ENCODE data around the gene CBS. TPM values are rescaled to one million over a fixed set of nuclear protein-coding genes. Genes with fewer than 3 reads are reported as not detected.
"Not testable (repeated sequence)": the region's sequence is repeated elsewhere in the genome, so short reads cannot be mapped to it uniquely, and the experiment has no call there.

The CBS gene
- polyA plus RNA-seq, 4 donors = 9.4 to 20.6 (median 11.0) TPM

DNA sequence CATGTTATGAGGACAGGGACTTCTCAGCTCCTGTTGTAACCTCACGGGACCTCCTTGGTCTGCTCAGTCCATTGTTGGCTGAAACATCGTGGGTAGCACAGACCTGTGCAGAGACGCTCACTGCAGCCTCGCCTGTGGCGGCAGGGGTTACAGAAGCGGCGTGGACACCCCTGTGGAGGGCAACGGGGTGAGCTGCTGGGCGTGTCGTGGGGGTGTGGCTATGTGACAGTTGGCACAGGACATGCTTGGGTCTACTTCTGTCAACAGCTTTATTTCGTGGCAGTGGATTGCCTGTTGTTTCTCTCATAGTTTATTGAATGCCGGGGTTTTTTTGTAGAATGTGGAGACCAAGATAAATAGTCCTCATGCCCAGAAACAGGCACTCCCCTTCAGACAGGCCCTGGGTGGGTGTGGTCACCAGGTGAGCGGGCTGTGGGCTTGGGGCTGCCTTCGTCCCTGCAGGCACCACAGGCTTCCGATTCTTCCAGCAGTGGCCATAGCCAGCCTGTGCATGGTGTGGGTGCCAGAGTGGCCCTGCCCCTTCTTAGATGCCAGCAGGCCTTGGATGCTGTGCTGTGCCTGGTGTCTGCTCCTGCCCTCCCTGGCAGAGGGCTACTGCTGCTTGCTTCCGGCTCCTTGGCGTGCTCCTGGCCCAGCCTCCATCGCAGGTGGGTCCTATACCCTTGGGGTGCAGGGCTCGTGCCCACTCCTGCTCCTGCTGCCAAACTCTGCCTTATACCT lies 37.5 kb downstream of the CBS start:
- H3K36me3 ChIP-seq (ENCODE audit: control insufficient read depth in 3 of 3, insufficient read depth in 2 of 3, low read depth in 1 of 3, low read length in 3 of 3); FAIRE-seq; H3K9me3 ChIP-seq (ENCODE audit: control insufficient read depth in 2 of 2, insufficient read depth in 1 of 2, low read depth in 1 of 2, low read length in 1 of 2); H3K27me3 ChIP-seq (ENCODE audit: control insufficient read depth in 3 of 3, insufficient read depth in 3 of 3, low read length in 3 of 3); H3K4me1 ChIP-seq (ENCODE audit: control insufficient read depth in 3 of 3, insufficient read depth in 2 of 3, low read depth in 1 of 3, low read length in 2 of 3); H3K4me3 ChIP-seq (ENCODE audit: low read depth in 1 of 3, low read length in 3 of 3); DNase-seq; H3K27ac ChIP-seq (ENCODE audit: low read depth in 1 of 3, low read length in 2 of 3): not testable (repeated sequence)
- WGBS, 3 donors = 55 to 81% (median 70%) methylated on average over 13 to 18 of the region's 19 CpGs

DNA sequence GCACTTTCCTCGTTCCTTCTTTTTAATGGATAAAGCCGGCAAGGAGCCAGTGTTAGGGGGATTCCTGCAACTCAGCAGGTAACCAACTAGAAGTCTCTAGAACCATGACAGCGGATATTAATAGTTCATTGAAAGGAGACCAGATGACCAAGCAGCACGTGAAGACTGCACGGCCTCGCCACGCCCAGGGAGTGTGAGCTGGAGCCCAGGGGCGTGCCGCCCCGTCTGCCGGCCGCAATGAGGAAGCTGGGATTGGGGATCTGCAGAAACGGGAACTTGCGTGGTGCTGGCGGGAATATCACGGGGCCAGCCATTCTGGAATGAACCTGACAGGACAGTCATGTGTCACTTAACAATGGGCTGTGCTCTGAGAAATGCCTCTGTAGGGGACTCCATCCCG lies 38.7 kb downstream of the CBS start:
- not testable (repeated sequence) for H3K9me3 ChIP-seq (ENCODE audit: control insufficient read depth in 2 of 2, insufficient read depth in 1 of 2, low read depth in 1 of 2, low read length in 1 of 2); H3K4me1 ChIP-seq (ENCODE audit: control insufficient read depth in 3 of 3, insufficient read depth in 2 of 3, low read depth in 1 of 3, low read length in 2 of 3); H3K4me3 ChIP-seq (ENCODE audit: low read depth in 1 of 3, low read length in 3 of 3); H3K27ac ChIP-seq (ENCODE audit: low read depth in 1 of 3, low read length in 2 of 3); FAIRE-seq; H3K27me3 ChIP-seq (ENCODE audit: control insufficient read depth in 3 of 3, insufficient read depth in 3 of 3, low read length in 3 of 3); DNase-seq
- H3K36me3 ChIP-seq (ENCODE audit: control insufficient read depth in 3 of 3, insufficient read depth in 2 of 3, low read depth in 1 of 3, low read length in 3 of 3) = peaks cover 0 to 19% (median 0%) of the 10 kb centered on the region in 3 donors
- 19 to 64% (median 62%) methylated on average over 7 to 11 of the region's 17 CpGs for WGBS, 3 donors

DNA sequence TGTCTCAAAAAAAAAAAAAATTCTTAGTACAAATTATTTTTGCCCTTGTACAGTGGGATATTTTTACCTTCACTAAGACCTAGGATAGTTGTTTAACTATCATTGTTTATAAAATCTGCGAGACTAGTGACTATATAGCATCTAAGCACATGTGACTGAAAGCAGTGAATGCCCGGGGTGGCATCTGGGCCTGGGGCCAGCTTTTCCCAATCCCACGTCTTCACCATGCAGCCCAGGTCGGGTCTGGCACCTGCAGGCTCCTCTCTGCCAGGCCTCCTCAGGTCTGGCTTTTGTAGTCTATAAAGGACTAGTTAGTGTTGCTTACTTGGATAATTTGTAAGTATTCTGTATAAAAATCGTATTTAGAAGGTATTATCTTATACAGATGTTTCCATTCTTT lies 40.8 kb downstream of the CBS start:
- no peaks in the 10 kb centered on the region for H3K4me1 ChIP-seq (ENCODE audit: control insufficient read depth in 3 of 3, insufficient read depth in 2 of 3, low read depth in 1 of 3, low read length in 2 of 3)
- peaks cover 2 to 28% (median 5%) of the 10 kb centered on the region in 3 donors for H3K36me3 ChIP-seq (ENCODE audit: control insufficient read depth in 3 of 3, insufficient read depth in 2 of 3, low read depth in 1 of 3, low read length in 3 of 3)
- DNase-seq (no peak), FAIRE-seq (no peak)
- H3K27ac ChIP-seq (ENCODE audit: low read depth in 1 of 3, low read length in 2 of 3) = no peak overlapping the region
- 77 to 85% (median 84%) methylated on average over 5 of the region's 5 CpGs for WGBS, 3 donors
- H3K9me3 ChIP-seq (ENCODE audit: control insufficient read depth in 2 of 2, insufficient read depth in 1 of 2, low read depth in 1 of 2, low read length in 1 of 2) = no peaks in the 10 kb centered on the region
- H3K27me3 ChIP-seq (ENCODE audit: control insufficient read depth in 3 of 3, insufficient read depth in 3 of 3, low read length in 3 of 3) = no peaks in the 10 kb centered on the region
- H3K4me3 ChIP-seq (ENCODE audit: low read depth in 1 of 3, low read length in 3 of 3) = no peak overlapping the region

DNA sequence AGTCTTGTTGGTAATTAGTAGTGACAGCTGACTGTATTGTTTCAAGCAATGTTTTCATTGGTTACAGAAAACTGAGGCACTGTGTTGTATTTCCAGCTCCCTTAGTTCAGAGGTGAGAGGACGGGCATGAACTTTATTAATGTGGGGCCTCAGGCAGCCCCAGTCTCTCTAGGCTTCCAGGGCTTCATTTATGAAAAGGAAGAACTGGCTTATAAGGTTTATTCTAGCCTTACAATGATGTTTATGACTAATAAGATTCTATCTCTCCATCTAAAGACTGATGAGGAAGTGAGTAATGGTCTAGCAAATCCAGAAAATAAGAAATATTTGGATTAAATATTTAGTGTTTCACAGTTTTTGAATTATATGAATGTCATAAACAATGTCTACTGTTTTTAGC lies 41.5 kb downstream of the CBS start:
- Histone ChIP-seq H3K27ac (ENCODE audit: low read depth in 1 of 3, low read length in 2 of 3) (no peak overlapping the region), H3K4me1 (ENCODE audit: control insufficient read depth in 3 of 3, insufficient read depth in 2 of 3, low read depth in 1 of 3, low read length in 2 of 3) (no peaks in the 10 kb centered on the region), H3K9me3 (ENCODE audit: control insufficient read depth in 2 of 2, insufficient read depth in 1 of 2, low read depth in 1 of 2, low read length in 1 of 2) (no peaks in the 10 kb centered on the region), H3K27me3 (ENCODE audit: control insufficient read depth in 3 of 3, insufficient read depth in 3 of 3, low read length in 3 of 3) (no peaks in the 10 kb centered on the region), H3K4me3 (ENCODE audit: low read depth in 1 of 3, low read length in 3 of 3) (no peak overlapping the region), H3K36me3 (ENCODE audit: control insufficient read depth in 3 of 3, insufficient read depth in 2 of 3, low read depth in 1 of 3, low read length in 3 of 3) (peaks cover 2 to 35% (median 5%) of the 10 kb centered on the region in 3 donors)
- DNase-seq (no peak), FAIRE-seq (no peak)
- WGBS, 3 donors = 95 to 96% (median 96%) methylated on average over 1 of the region's 1 CpG

DNA sequence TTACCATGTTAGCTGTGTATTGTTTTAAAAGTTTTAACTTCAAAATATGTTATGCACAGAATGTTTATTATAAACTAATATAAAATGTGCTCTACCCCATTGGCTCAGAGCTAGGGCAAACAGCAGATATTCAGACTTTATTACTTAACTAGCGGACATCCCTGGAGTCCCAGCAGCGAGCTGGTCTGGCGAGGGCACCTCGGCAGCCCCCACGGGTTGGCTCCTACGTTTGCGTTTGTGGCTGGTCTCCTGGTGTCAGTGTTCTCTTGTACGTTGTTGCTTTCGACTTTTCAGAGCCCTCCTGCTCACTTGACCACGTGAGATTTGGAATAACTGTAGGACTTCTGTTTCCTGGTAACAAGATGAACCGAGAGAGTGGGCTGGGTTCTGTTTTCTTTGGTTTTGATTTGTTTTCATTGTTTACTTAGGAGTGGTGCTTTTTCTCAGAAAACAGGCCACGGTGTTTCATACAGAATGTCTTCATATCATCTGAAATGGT lies 44.5 kb downstream of the CBS start:
- WGBS, 3 donors = 83 to 94% (median 94%) methylated on average over 12 of the region's 12 CpGs
- Histone ChIP-seq H3K9me3 (ENCODE audit: control insufficient read depth in 2 of 2, insufficient read depth in 1 of 2, low read depth in 1 of 2, low read length in 1 of 2) (no peaks in the 10 kb centered on the region), H3K27ac (ENCODE audit: low read depth in 1 of 3, low read length in 2 of 3) (no peak overlapping the region), H3K4me3 (ENCODE audit: low read depth in 1 of 3, low read length in 3 of 3) (no peak overlapping the region), H3K36me3 (ENCODE audit: control insufficient read depth in 3 of 3, insufficient read depth in 2 of 3, low read depth in 1 of 3, low read length in 3 of 3) (peaks cover 2 to 56% (median 5%) of the 10 kb centered on the region in 3 donors), H3K27me3 (ENCODE audit: control insufficient read depth in 3 of 3, insufficient read depth in 3 of 3, low read length in 3 of 3) (no peaks in the 10 kb centered on the region), H3K4me1 (ENCODE audit: control insufficient read depth in 3 of 3, insufficient read depth in 2 of 3, low read depth in 1 of 3, low read length in 2 of 3) (no peaks in the 10 kb centered on the region)
- FAIRE-seq (no peak), DNase-seq (no peak)

DNA sequence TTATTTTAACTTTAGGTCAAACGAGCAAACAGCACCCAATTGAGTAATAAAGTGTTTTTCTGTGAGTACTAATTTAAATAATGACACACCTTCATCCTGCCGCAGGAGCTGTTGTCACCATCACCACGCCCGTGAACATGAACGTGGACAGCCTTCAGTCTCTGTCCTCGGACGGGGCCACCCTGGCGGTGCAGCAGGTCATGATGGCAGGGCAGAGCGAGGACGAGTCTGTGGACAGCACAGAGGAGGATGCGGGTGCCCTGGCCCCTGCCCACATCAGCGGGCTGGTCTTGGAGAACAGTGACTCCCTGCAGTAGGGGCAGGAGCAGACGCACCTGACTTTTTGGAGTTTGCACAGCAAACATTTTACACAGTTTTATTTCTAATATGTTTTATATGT lies 45.9 kb downstream of the CBS start:
- H3K9me3 ChIP-seq (ENCODE audit: control insufficient read depth in 2 of 2, insufficient read depth in 1 of 2, low read depth in 1 of 2, low read length in 1 of 2) = no peaks in the 10 kb centered on the region
- FAIRE-seq (no peak), DNase-seq (no peak)
- H3K4me1 ChIP-seq (ENCODE audit: control insufficient read depth in 3 of 3, insufficient read depth in 2 of 3, low read depth in 1 of 3, low read length in 2 of 3) = no peaks in the 10 kb centered on the region
- H3K27ac ChIP-seq (ENCODE audit: low read depth in 1 of 3, low read length in 2 of 3) = no peak overlapping the region
- peaks cover 4 to 63% (median 9%) of the 10 kb centered on the region in 3 donors for H3K36me3 ChIP-seq (ENCODE audit: control insufficient read depth in 3 of 3, insufficient read depth in 2 of 3, low read depth in 1 of 3, low read length in 3 of 3)
- 90 to 91% (median 91%) methylated on average over 13 of the region's 13 CpGs for WGBS, 3 donors
- H3K27me3 ChIP-seq (ENCODE audit: control insufficient read depth in 3 of 3, insufficient read depth in 3 of 3, low read length in 3 of 3) = no peaks in the 10 kb centered on the region
- no peak overlapping the region for H3K4me3 ChIP-seq (ENCODE audit: low read depth in 1 of 3, low read length in 3 of 3)

DNA sequence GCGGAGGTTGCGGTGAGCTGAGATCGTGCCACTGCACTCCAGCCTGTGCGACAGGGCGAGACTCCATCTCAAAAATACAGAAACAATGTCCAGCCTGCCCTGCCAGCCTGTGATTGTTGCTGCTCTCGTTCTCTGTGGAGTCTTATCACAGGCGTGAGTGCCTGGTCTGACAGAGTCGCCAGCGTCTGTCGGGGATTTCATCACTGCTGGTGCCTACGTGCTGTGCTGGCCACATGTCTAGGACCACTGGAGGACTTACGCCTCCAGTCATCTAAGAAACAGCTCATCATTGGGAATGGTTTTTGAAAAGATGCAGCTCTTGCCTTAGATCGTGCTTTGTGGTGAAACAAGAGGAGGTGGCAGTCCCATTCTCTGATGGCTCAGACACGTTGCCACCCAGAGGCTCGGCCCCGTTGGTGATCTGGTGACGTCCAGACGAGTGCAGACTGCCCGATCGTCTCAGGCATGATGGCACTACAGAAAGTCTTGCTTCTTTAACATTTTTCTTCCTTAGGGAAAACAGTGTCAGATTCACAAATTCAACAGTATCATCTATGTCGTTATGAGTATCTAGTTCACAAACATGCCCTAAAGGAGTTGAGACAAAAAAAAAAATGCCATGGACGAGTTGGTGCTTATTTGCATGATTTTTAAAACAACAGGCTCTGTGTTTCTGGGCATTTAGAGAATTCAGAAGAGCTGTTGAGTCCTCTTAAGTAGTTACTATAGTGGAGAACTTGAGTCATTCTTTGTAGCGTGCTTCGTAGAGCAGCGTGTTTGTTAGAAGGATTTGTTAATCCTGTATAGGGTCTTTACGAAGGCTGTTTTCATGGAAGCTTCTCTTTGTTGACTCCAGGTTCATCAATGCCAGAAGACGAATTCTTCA lies 47.5 kb downstream of the CBS start:
- H3K4me1 ChIP-seq (ENCODE audit: control insufficient read depth in 3 of 3, insufficient read depth in 2 of 3, low read depth in 1 of 3, low read length in 2 of 3) = no peaks in the 10 kb centered on the region
- FAIRE-seq (no peak), DNase-seq (no peak)
- H3K36me3 ChIP-seq (ENCODE audit: control insufficient read depth in 3 of 3, insufficient read depth in 2 of 3, low read depth in 1 of 3, low read length in 3 of 3) = peaks cover 5 to 69% (median 9%) of the 10 kb centered on the region in 3 donors
- WGBS, 3 donors = 89 to 93% (median 92%) methylated on average over 27 of the region's 27 CpGs
- no peak overlapping the region for H3K27ac ChIP-seq (ENCODE audit: low read depth in 1 of 3, low read length in 2 of 3)
- no peaks in the 10 kb centered on the region for H3K27me3 ChIP-seq (ENCODE audit: control insufficient read depth in 3 of 3, insufficient read depth in 3 of 3, low read length in 3 of 3)
- no peaks in the 10 kb centered on the region for H3K9me3 ChIP-seq (ENCODE audit: control insufficient read depth in 2 of 2, insufficient read depth in 1 of 2, low read depth in 1 of 2, low read length in 1 of 2)
- H3K4me3 ChIP-seq (ENCODE audit: low read depth in 1 of 3, low read length in 3 of 3) = no peak overlapping the region

DNA sequence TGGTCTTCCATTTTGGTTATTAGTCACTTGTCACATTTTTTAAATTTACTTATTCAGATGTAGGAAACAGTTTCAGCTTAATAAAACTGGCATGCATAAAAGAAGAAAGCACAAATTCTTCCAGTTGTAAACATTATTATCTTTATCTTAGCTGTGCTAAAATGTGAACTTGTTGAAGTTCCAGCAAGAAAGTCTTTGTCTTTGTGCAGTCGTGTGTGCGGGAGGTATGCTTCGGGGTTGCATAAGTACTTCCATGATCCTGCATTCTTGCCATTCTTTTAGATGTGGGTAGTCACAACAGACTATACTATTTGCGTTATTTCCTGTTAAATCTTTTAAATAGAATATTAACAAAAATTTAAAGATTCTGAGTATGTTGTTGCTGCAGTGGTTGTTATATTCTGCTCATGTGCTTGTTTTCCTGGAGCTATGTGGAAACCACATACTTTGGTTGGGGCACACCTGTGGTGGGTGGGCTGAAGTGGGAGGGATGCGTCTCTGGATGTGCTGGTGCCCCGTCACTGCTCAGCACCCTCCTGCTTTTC lies 49.9 kb downstream of the CBS start:
- FAIRE-seq = no peak
- Histone ChIP-seq H3K27me3 (ENCODE audit: control insufficient read depth in 3 of 3, insufficient read depth in 3 of 3, low read length in 3 of 3) (no peaks in the 10 kb centered on the region), H3K36me3 (ENCODE audit: control insufficient read depth in 3 of 3, insufficient read depth in 2 of 3, low read depth in 1 of 3, low read length in 3 of 3) (peaks cover 11 to 77% (median 14%) of the 10 kb centered on the region in 3 donors), H3K27ac (ENCODE audit: low read depth in 1 of 3, low read length in 2 of 3) (no peak overlapping the region), H3K9me3 (ENCODE audit: control insufficient read depth in 2 of 2, insufficient read depth in 1 of 2, low read depth in 1 of 2, low read length in 1 of 2) (no peaks in the 10 kb centered on the region), H3K4me3 (ENCODE audit: low read depth in 1 of 3, low read length in 3 of 3) (no peak overlapping the region), H3K4me1 (ENCODE audit: control insufficient read depth in 3 of 3, insufficient read depth in 2 of 3, low read depth in 1 of 3, low read length in 2 of 3) (no peaks in the 10 kb centered on the region)
- 91 to 95% (median 93%) methylated on average over 6 of the region's 6 CpGs for WGBS, 3 donors
- DNase-seq = no peak

Measured in small intestine (tissue), 7 donors.